CD4-positive, alpha-beta T cell treated with Interleukin-6 at 100 ng/mL for 8 hours (primary cell): ENCODE measurements around the gene POLR1C.
"Not testable (repeated sequence)": the region's sequence is repeated elsewhere in the genome, so short reads cannot be mapped to it uniquely, and the experiment has no call there.

ENCODE experiments used
- DNase-seq: peaks from one replicate; pipeline ENCODE4 v3.0.0-alpha.2; 2020; ENCODE audit warnings: mixed read lengths, low spot score

Gene POLR1C

GRCh38 chr6:43509984-43510826 lies 6.7 kb upstream of the POLR1C start, which contains the start of gene LRRC73:
LRRC73 (minus strand) TSS chr6:43510346; CDS start chr6:43509785, 561 bp downstream.
- peak; percentile 65 for DNase-seq

GRCh38 chr6:43510827-43511163 lies 6.1 kb upstream of the POLR1C start:
- DNase-seq: no peak

- no peak for DNase-seq
These were observed 5.0 kb upstream of the POLR1C start for GRCh38 chr6:43511824-43512415.

GRCh38 chr6:43515808-43516207 lies 1.1 kb upstream of the POLR1C start:
- DNase-seq: no peak

- no peak for DNase-seq
These were observed 557 bp upstream of the POLR1C start for GRCh38 chr6:43516367-43516696.

- DNase-seq: no peak
These were observed 842 bp downstream of the POLR1C start for GRCh38 chr6:43517505-43518357.

GRCh38 chr6:43520097-43520496 lies 3.2 kb downstream of the POLR1C start:
- DNase-seq: no peak

- no peak for DNase-seq
These were observed 4.9 kb downstream of the POLR1C start for GRCh38 chr6:43521836-43522235.

- DNase-seq: no peak
These were observed 5.8 kb downstream of the POLR1C start for GRCh38 chr6:43522547-43523261.

- DNase-seq: no peak
These were observed 6.4 kb downstream of the POLR1C start for GRCh38 chr6:43523284-43523683.

GRCh38 chr6:43524483-43524961 lies 7.6 kb downstream of the POLR1C start:
- DNase-seq: no peak

GRCh38 chr6:43532201-43532600 lies 15.3 kb downstream of the POLR1C start:
- DNase-seq: no peak

GRCh38 chr6:43538986-43539385 lies 22.1 kb downstream of the POLR1C start:
- DNase-seq: not testable (repeated sequence)

GRCh38 chr6:43539409-43539808 lies 22.5 kb downstream of the POLR1C start:
- not testable (repeated sequence) for DNase-seq

GRCh38 chr6:43540507-43540906 lies 23.6 kb downstream of the POLR1C start:
- no peak for DNase-seq

- no peak for DNase-seq
These were observed 25.0 kb downstream of the POLR1C start for GRCh38 chr6:43541774-43542471.

GRCh38 chr6:43544461-43544860 lies 27.6 kb downstream of the POLR1C start:
- DNase-seq: no peak

GRCh38 chr6:43547222-43547621 lies 30.3 kb downstream of the POLR1C start:
- DNase-seq: no peak

- DNase-seq: not testable (repeated sequence)
These were observed 40.7 kb downstream of the POLR1C start for GRCh38 chr6:43557620-43558019.

GRCh38 chr6:43559328-43559727 lies 42.4 kb downstream of the POLR1C start:
- no peak for DNase-seq

GRCh38 chr6:43570876-43571441 lies 54.1 kb downstream of the POLR1C start:
- DNase-seq: no peak
